ENCODE data around the gene ASB1.

ASB1 gene

DNA sequence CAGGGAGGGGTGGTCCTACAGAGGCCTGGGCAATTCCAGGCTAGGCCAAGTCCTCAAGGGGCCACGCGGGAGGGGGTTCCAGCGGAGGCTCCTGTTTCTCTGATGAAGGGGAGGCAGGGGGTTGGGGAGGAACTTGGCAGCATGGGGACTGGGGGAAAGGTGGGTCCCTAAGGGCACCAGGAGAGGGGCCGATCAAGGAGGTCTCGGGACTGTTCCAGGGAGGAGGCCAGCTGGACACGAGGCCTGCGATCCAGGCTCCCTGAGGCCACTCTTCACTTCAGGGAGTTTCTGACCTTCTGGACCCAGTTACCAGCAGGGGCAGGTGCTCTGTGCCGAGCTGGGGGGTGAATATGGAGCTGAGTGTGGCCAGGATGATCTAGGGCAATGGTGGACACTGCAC lies 71.5 kb downstream of the ASB1 start:
- no peak for DNase-seq

DNA sequence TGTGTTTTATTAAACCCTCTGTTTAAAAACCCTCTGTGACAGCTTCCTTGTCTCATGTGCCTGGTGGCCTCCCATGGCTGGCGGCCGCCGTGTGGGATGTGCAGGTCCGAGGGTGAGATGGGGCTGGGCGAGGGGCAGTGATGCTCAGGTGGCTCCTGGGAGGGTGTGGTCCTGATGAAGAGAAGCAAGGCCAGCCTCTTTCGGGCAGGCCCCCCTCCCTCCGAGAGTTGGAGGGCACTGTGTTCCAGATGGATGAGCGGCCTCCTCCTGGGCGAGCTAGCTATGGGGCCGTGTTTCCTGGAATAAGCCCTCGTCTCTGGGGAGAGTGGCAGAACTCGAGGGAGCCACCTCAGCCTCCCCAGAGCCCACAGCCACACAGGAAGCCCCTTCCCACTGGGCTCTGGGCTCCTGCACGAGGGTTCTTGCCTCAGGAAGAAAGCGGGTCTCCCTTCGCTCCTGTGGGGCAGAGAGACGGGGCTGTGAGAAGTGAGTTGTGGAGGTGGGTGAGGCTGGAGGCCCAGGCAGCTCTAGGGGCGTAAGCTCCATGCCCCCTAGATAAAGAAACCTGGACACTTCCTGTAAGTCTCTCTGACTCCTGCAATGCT lies 72.1 kb downstream of the ASB1 start:
- DNase-seq = no peak

DNA sequence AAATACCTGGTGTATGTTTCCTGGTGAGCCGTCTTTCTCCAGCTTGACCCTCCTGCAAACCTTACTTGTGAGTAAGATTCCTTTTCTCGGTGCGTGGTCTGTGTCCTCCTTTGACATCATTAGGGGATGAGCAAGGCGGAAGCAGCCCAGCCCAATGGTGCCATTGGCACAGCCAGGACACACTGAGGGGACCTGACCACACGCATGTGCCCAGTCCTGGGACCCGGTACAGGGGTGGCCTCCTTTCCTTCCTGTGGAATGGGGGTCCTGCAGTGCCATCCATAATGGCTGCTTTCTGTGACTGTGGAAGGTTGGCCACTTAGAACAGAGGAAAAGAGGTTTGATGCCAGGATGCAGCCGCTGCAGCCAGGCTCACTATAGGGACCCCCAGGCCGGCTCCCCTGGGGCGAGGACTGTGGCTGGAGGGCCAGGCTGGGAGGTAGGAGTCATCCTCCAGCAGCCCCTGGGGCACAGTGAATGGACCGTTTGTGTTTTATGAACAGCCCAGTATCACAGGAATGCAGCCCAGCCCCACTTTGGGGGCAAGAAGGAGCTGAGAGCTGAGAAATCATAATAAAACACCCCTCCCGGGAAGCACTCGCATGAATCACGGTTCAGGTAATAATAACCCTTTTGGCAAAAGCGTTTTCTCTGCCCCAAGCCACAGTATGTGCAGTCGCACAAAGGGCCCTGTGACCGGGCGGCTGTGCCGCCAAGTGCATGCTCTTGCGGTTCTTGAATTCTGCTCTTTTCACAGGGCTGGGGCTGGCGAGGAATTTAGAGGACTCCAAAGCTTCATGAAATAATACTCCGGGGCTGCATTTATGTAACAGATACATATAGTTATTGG lies 73.2 kb downstream of the ASB1 start:
- no peak for DNase-seq

- DNase-seq = no peak
Measured at GRCh38 chr2:238501311-238501710, 74.6 kb downstream of the ASB1 start.
